Activated T-helper 2 cell treated with anti-CD3 and anti-CD28 coated beads, Interferon-gamma antibody, Interleukin-2, Interleukin-4, amounts not matched to agents 10 μg/mL and 5 μg/mL and 100 μg/mL, durations not matched to agents 14 hours and 24 hours and 36 hours (primary cell): ENCODE measurements around the gene PIEZO2. TPM values are rescaled to one million over a fixed set of nuclear protein-coding genes. Genes with fewer than 3 reads are reported as not detected.

Experiments
- DNase-seq: peaks from one replicate; pipeline ENCODE4 v3.0.0; 2021; ENCODE audit warnings: low spot score
- H3K27ac Mint-ChIP-seq: one replicate; pipeline ENCODE4 v1.8.0; 2021; ENCODE audit warnings: mixed read lengths
- H3K27me3 Mint-ChIP-seq: one replicate; pipeline ENCODE4 v1.8.0; 2021; ENCODE audit warnings: low read depth, mixed read lengths
- H3K36me3 Mint-ChIP-seq: one replicate; pipeline ENCODE4 v1.8.0; 2021; ENCODE audit warnings: low read depth, mixed read lengths
- H3K4me1 Mint-ChIP-seq: one replicate; pipeline ENCODE4 v1.8.0; 2021; ENCODE audit warnings: low read depth, mixed read lengths
- H3K4me3 Mint-ChIP-seq: one replicate; pipeline ENCODE4 v1.8.0; 2021; ENCODE audit warnings: low read depth, mild to moderate bottlenecking, moderate library complexity, mixed read lengths
- H3K9me3 Mint-ChIP-seq: one replicate; pipeline ENCODE4 v1.8.0; 2021; ENCODE audit warnings: mixed read lengths
- intact Hi-C: fragments of 100-400 bp; cut with micrococcal nuclease; formaldehyde crosslinking; loops from one replicate; pipeline ENCODE4 v1.15.1; 2023
- total RNA-seq: library from RNA; stranded (reverse); gene quantifications from 2 replicates; pipeline ENCODE4 v1.2.3, GENCODE V29; 2022

The PIEZO2 gene
- total RNA-seq, 1 donor from 2014 or later: not detected

GRCh38 chr18:10997885-10998284, 151.5 kb downstream of the PIEZO2 start:
- H3K27ac Mint-ChIP-seq: no peak overlapping the region
- H3K4me3 Mint-ChIP-seq: no peak overlapping the region
- intact Hi-C loops: no loop called here
- H3K36me3 Mint-ChIP-seq: no peaks in the 10 kb centered on the region
- DNase-seq: no peak
- no peaks in the 10 kb centered on the region for H3K27me3 Mint-ChIP-seq
- peaks cover 23% of the 10 kb centered on the region for H3K9me3 Mint-ChIP-seq
- H3K4me1 Mint-ChIP-seq: peaks cover 2% of the 10 kb centered on the region

- H3K36me3 Mint-ChIP-seq: no peaks in the 10 kb centered on the region
- intact Hi-C loops: no loop called here
- H3K27me3 Mint-ChIP-seq: no peaks in the 10 kb centered on the region
- H3K27ac Mint-ChIP-seq: no peak overlapping the region
- H3K4me1 Mint-ChIP-seq: peaks cover 2% of the 10 kb centered on the region
- no peak for DNase-seq
- peaks cover 30% of the 10 kb centered on the region for H3K9me3 Mint-ChIP-seq
- H3K4me3 Mint-ChIP-seq: no peak overlapping the region
Measured at GRCh38 chr18:10995550-10995949, 153.8 kb downstream of the PIEZO2 start.

GRCh38 chr18:10989486-10989885, 159.9 kb downstream of the PIEZO2 start:
- Mint-ChIP-seq H3K4me1 (no peaks in the 10 kb centered on the region), H3K27ac (no peak overlapping the region), H3K4me3 (no peak overlapping the region), H3K27me3 (no peaks in the 10 kb centered on the region), H3K9me3 (peaks cover 31% of the 10 kb centered on the region), H3K36me3 (no peaks in the 10 kb centered on the region)
- no peak for DNase-seq
- intact Hi-C loops: no loop called here

- Mint-ChIP-seq H3K9me3 (peaks cover 18% of the 10 kb centered on the region), H3K36me3 (no peaks in the 10 kb centered on the region), H3K27me3 (no peaks in the 10 kb centered on the region), H3K4me1 (no peaks in the 10 kb centered on the region), H3K4me3 (no peak overlapping the region), H3K27ac (no peak overlapping the region)
- no peak for DNase-seq
- intact Hi-C loops: no loop called here
Measured at GRCh38 chr18:10985689-10986088, 163.7 kb downstream of the PIEZO2 start.

GRCh38 chr18:10979411-10979810, 170.0 kb downstream of the PIEZO2 start:
- no peaks in the 10 kb centered on the region for H3K4me1 Mint-ChIP-seq
- H3K27me3 Mint-ChIP-seq: no peaks in the 10 kb centered on the region
- no peaks in the 10 kb centered on the region for H3K36me3 Mint-ChIP-seq
- H3K27ac Mint-ChIP-seq: no peak overlapping the region
- intact Hi-C loops: no loop called here
- H3K9me3 Mint-ChIP-seq: peaks cover 2% of the 10 kb centered on the region
- DNase-seq: no peak
- no peak overlapping the region for H3K4me3 Mint-ChIP-seq

GRCh38 chr18:10977042-10977441, 172.3 kb downstream of the PIEZO2 start:
- intact Hi-C loops: no loop called here
- H3K27me3 Mint-ChIP-seq: no peaks in the 10 kb centered on the region
- no peaks in the 10 kb centered on the region for H3K4me1 Mint-ChIP-seq
- no peaks in the 10 kb centered on the region for H3K36me3 Mint-ChIP-seq
- no peaks in the 10 kb centered on the region for H3K9me3 Mint-ChIP-seq
- no peak for DNase-seq
- H3K4me3 Mint-ChIP-seq: no peak overlapping the region
- no peak overlapping the region for H3K27ac Mint-ChIP-seq

GRCh38 chr18:10973567-10974203, 175.7 kb downstream of the PIEZO2 start:
- Mint-ChIP-seq H3K36me3 (no peaks in the 10 kb centered on the region), H3K27me3 (no peaks in the 10 kb centered on the region), H3K27ac (no peak overlapping the region), H3K4me1 (no peaks in the 10 kb centered on the region), H3K9me3 (peaks cover 3% of the 10 kb centered on the region), H3K4me3 (no peak overlapping the region)
- intact Hi-C loops: no loop called here
- DNase-seq: no peak

GRCh38 chr18:10971717-10972116, 177.7 kb downstream of the PIEZO2 start:
- DNase-seq: no peak
- H3K36me3 Mint-ChIP-seq: no peaks in the 10 kb centered on the region
- H3K4me3 Mint-ChIP-seq: no peak overlapping the region
- intact Hi-C loops: no loop called here
- no peaks in the 10 kb centered on the region for H3K4me1 Mint-ChIP-seq
- peaks cover 14% of the 10 kb centered on the region for H3K9me3 Mint-ChIP-seq
- no peak overlapping the region for H3K27ac Mint-ChIP-seq
- H3K27me3 Mint-ChIP-seq: no peaks in the 10 kb centered on the region

GRCh38 chr18:10965119-10965518, 184.2 kb downstream of the PIEZO2 start:
- H3K27ac Mint-ChIP-seq: no peak overlapping the region
- no peaks in the 10 kb centered on the region for H3K27me3 Mint-ChIP-seq
- H3K9me3 Mint-ChIP-seq: peaks cover 11% of the 10 kb centered on the region
- intact Hi-C loops: no loop called here
- H3K4me3 Mint-ChIP-seq: no peak overlapping the region
- H3K36me3 Mint-ChIP-seq: no peaks in the 10 kb centered on the region
- H3K4me1 Mint-ChIP-seq: no peaks in the 10 kb centered on the region
- DNase-seq: no peak

GRCh38 chr18:10953672-10954071, 195.7 kb downstream of the PIEZO2 start:
- H3K9me3 Mint-ChIP-seq: no peaks in the 10 kb centered on the region
- no peak for DNase-seq
- no peaks in the 10 kb centered on the region for H3K36me3 Mint-ChIP-seq
- no peak overlapping the region for H3K4me3 Mint-ChIP-seq
- no peak overlapping the region for H3K27ac Mint-ChIP-seq
- intact Hi-C loops: no loop called here
- H3K4me1 Mint-ChIP-seq: no peaks in the 10 kb centered on the region
- H3K27me3 Mint-ChIP-seq: no peaks in the 10 kb centered on the region

GRCh38 chr18:10951631-10952544, 197.5 kb downstream of the PIEZO2 start:
- intact Hi-C loops: no loop called here
- Mint-ChIP-seq H3K36me3 (no peaks in the 10 kb centered on the region), H3K4me1 (no peaks in the 10 kb centered on the region), H3K9me3 (no peaks in the 10 kb centered on the region), H3K4me3 (no peak overlapping the region), H3K27me3 (no peaks in the 10 kb centered on the region), H3K27ac (no peak overlapping the region)
- no peak for DNase-seq

GRCh38 chr18:10950876-10951630, 198.3 kb downstream of the PIEZO2 start:
- no peaks in the 10 kb centered on the region for H3K27me3 Mint-ChIP-seq
- H3K27ac Mint-ChIP-seq: no peak overlapping the region
- no peaks in the 10 kb centered on the region for H3K36me3 Mint-ChIP-seq
- peaks cover 3% of the 10 kb centered on the region for H3K9me3 Mint-ChIP-seq
- intact Hi-C loops: no loop called here
- no peak for DNase-seq
- no peaks in the 10 kb centered on the region for H3K4me1 Mint-ChIP-seq
- H3K4me3 Mint-ChIP-seq: no peak overlapping the region
